GM12892 (cell line): Measurements from ENCODE around the gene LCN12.

Source experiments
- POLR2A ChIP-seq: IDR thresholded peaks from 2 replicates; pipeline ENCODE4 v1.6.1; 2011; ENCODE audit warnings: low read depth, low read length, control low read depth
- TAF1 ChIP-seq: IDR thresholded peaks from 2 replicates; pipeline ENCODE4 v1.6.1; 2011; ENCODE audit warnings: low read depth, mild to moderate bottlenecking, control low read depth, low read length, borderline replicate concordance

DNA sequence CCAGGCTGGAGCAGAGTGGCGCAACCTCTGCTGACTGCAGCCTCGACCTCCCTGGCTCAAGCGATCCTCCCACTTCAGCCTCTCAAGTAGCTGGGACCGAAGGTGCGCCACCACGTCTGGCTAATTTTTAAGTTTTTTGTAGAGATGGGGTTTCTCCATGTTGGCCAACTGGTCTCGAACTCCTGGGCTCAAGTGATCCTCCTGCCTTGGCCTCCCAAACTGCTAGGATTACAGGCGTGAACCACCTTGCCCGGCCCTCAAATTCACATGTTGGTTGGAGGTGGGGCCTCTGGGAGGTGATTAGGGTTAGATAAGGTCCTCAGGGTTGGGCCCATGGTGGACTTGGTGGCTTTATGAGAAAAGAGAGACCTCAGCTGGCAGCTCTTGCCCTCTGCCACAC is 10.1 kb downstream of the LCN12 start:
- TF ChIP-seq POLR2A: no peak
- no peak for TF ChIP-seq TAF1
